ENCODE results near the gene ARHGEF33. TPM values are rescaled to one million over a fixed set of nuclear protein-coding genes. Genes with fewer than 3 reads are reported as not detected.

The ARHGEF33 gene
- total RNA-seq, 1 experiment from 2014 or later = 0.41 TPM

DNA sequence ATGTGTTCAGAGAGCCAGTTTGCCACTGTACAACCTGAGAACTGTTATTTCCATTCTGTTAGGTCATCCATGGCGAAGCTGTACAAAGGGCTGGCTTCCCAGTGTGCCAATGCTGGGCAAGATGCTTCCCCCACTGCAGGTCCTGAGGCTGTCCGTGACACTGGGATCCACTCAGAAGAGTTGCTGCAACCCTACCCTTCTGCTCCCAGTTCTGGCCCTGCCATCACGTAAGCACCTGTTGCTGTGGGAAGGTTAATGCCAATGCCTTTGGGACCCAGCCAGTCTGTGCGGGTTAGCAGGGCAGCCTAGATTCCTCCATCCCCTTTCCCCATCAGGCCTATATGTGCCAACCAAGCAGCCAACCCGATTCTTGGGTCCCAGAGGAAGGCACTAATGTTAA lies 68.3 kb downstream of the ARHGEF33 start:
- H3K27ac ChIP-seq (ENCODE audit: low read length) = no peak overlapping the region
- no peaks in the 10 kb centered on the region for H3K9me3 ChIP-seq (ENCODE audit: control insufficient read depth, insufficient read depth, low read depth, low read length)
- TF ChIP-seq POLR2AphosphoS5 (IDR thresholded peaks at IDR 0.05; ENCODE audit: low read depth, low read length) (no peak), CTCF (IDR thresholded peaks at IDR 0.05) (no peak), TCF7L2 (IDR thresholded peaks at IDR 0.05; ENCODE audit: low read depth, low read length) (no peak), SIN3A (IDR thresholded peaks at IDR 0.05; ENCODE audit: borderline replicate concordance, insufficient read depth, low read depth, low read length) (no peak), REST (IDR thresholded peaks at IDR 0.05; ENCODE audit: insufficient read depth in 1 of 2, low read depth in 2 of 2, low read length in 1 of 2) (no peak)
- ATAC-seq (no peak), DNase-seq (ENCODE audit: low read depth, low spot score) (no peak)
- H3K36me3 ChIP-seq (ENCODE audit: control insufficient read depth, insufficient read depth, low read length) = no peaks in the 10 kb centered on the region
- peaks cover 3% of the 10 kb centered on the region; the same call in 1 of the 2 replicates for H3K27me3 ChIP-seq (ENCODE audit: control insufficient read depth, insufficient read depth, low read length)
- H3K4me3 ChIP-seq (ENCODE audit: low read depth in 2 of 2, low read length in 2 of 2) = no peak overlapping the region
- H3K4me1 ChIP-seq (ENCODE audit: control insufficient read depth, insufficient read depth, low read length) = no peaks in the 10 kb centered on the region
- ChIA-PET CTCF (no interaction called here), POLR2A (no interaction called here)
- intact Hi-C loops (cut with micrococcal nuclease; ENCODE audit: unreplicated experiment) = no loop called here
- BruUV-seq (replicated peaks) = no TSS peak
- in situ Hi-C loops (cut with HindIII; ENCODE audit: low pct_unique_long_range_greater_than_20kb, low sequenced_read_pairs) = no loop called here

- Histone ChIP-seq H3K27ac (ENCODE audit: low read length) (no peak overlapping the region), H3K4me3 (ENCODE audit: low read depth in 2 of 2, low read length in 2 of 2) (no peak overlapping the region), H3K4me1 (ENCODE audit: control insufficient read depth, insufficient read depth, low read length) (no peaks in the 10 kb centered on the region), H3K9me3 (ENCODE audit: control insufficient read depth, insufficient read depth, low read depth, low read length) (no peaks in the 10 kb centered on the region), H3K27me3 (ENCODE audit: control insufficient read depth, insufficient read depth, low read length) (peaks cover 3% of the 10 kb centered on the region; the same call in 1 of the 2 replicates), H3K36me3 (ENCODE audit: control insufficient read depth, insufficient read depth, low read length) (no peaks in the 10 kb centered on the region)
- no peak for DNase-seq (ENCODE audit: low read depth, low spot score)
- ChIA-PET POLR2A (no interaction called here), CTCF (no interaction called here)
- no peak for ATAC-seq
- BruUV-seq (replicated peaks) = no TSS peak
- intact Hi-C loops (cut with micrococcal nuclease; ENCODE audit: unreplicated experiment) = no loop called here
- TF ChIP-seq REST (IDR thresholded peaks at IDR 0.05; ENCODE audit: insufficient read depth in 1 of 2, low read depth in 2 of 2, low read length in 1 of 2) (no peak), POLR2AphosphoS5 (IDR thresholded peaks at IDR 0.05; ENCODE audit: low read depth, low read length) (no peak), CTCF (IDR thresholded peaks at IDR 0.05) (no peak), TCF7L2 (IDR thresholded peaks at IDR 0.05; ENCODE audit: low read depth, low read length) (no peak), SIN3A (IDR thresholded peaks at IDR 0.05; ENCODE audit: borderline replicate concordance, insufficient read depth, low read depth, low read length) (no peak)
- in situ Hi-C loops (cut with HindIII; ENCODE audit: low pct_unique_long_range_greater_than_20kb, low sequenced_read_pairs) = no loop called here
Measured at GRCh38 chr2:38959466-38959865, 69.8 kb downstream of the ARHGEF33 start.
